Transverse colon (tissue), 3 donors: ENCODE results near the gene KIF1A.

Source experiments
- EP300 ChIP-seq: sonication (generic); formaldehyde crosslinking; IDR thresholded peaks from one replicate; pipeline ENCODE4 v1.6.1; 2017; ENCODE audit warnings: antibody characterized with exemption, low read depth
- POLR2A ChIP-seq: fragments of 450-650 bp; IDR thresholded peaks from one replicate; pipeline ENCODE4 v1.6.1; 2016; ENCODE audit warnings: antibody characterized with exemption, mild to moderate bottlenecking, moderate library complexity
- TF ChIP-seq, protein P1 (sequence below), 5 experiments: fragments of 200-600 bp in 3 of 5; fragments of 450-650 bp in 2 of 5; sonication (generic) in 3 of 5; IDR thresholded peaks; 1 replicate in 2 of 5; 2 replicates in 3 of 5; pipeline ENCODE4 v1.5.1; 2016 to 2017; ENCODE audit warnings: antibody characterized with exemption in 5 of 5, inconsistent platforms in 3 of 5, mild to moderate bottlenecking in 2 of 5, moderate library complexity in 1 of 5

DNA sequence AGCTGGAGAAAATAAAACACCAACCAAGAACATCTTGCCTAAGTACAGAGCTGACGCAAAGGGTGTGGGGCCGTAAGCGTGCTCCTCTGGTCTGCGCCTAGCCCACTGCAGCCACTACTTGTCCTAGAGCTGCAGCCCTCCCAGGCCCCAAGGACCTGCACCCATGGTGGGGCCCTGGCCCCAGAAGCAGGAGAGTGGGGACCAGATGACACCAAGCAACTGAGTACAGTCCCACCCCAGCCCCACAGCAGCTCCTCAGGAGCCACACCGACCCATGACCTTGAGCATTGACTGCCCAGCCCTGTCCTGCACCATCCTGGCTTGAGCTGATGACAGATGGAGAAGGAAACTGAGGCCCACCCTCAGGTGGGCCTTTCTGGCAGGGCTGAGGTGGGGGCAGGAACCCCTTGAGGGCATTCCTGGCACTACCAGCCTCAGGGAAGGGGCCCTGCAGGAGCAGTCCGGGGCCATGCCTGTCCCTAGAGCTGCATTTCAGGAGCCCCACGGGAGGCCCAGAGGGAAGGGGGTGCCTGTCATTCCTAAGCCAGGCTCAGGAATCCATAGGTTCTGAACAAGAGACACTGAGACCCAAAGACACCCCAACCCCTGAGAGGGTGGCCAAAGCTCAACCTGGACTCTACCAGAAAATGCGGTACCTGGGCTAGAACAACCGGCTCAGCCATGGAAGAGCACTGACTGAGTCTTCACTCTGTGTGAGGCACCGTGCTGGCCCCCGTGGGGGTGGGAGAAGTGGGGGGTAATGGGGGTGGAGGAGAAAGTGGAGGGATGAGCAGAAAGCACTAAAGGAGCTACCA lies 4.9 kb downstream of the KIF1A start:
- TF ChIP-seq POLR2A (no peak), EP300 (no peak)
- TF ChIP-seq, protein P1, sequence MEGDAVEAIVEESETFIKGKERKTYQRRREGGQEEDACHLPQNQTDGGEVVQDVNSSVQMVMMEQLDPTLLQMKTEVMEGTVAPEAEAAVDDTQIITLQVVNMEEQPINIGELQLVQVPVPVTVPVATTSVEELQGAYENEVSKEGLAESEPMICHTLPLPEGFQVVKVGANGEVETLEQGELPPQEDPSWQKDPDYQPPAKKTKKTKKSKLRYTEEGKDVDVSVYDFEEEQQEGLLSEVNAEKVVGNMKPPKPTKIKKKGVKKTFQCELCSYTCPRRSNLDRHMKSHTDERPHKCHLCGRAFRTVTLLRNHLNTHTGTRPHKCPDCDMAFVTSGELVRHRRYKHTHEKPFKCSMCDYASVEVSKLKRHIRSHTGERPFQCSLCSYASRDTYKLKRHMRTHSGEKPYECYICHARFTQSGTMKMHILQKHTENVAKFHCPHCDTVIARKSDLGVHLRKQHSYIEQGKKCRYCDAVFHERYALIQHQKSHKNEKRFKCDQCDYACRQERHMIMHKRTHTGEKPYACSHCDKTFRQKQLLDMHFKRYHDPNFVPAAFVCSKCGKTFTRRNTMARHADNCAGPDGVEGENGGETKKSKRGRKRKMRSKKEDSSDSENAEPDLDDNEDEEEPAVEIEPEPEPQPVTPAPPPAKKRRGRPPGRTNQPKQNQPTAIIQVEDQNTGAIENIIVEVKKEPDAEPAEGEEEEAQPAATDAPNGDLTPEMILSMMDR (IDR thresholded peaks at IDR 0.05): no peak
